K562 (cell line): ENCODE data around the gene PTPN7. TPM values are rescaled to one million over a fixed set of nuclear protein-coding genes. Genes with fewer than 3 reads are reported as not detected.

Experiments
- EGR1 ChIP-seq: fragments of 450-650 bp; conservative IDR thresholded peaks from 2 replicates; pipeline ENCODE4 v1.6.1; 2017; ENCODE audit warnings: mild to moderate bottlenecking
- ELF2 ChIP-seq: fragments of 250-450 bp; sonication (Bioruptor Pico); IDR thresholded peaks from 2 replicates; pipeline ENCODE4 v1.5.0; 2021; ENCODE audit warnings: mild to moderate bottlenecking
- FOXA1 ChIP-seq: fragments of 450-650 bp; IDR thresholded peaks from 2 replicates; pipeline ENCODE4 v1.6.1; 2016; ENCODE audit warnings: mild to moderate bottlenecking, borderline replicate concordance
- GABPB2 ChIP-seq: fragments of 250-450 bp; sonication (Bioruptor Pico); conservative IDR thresholded peaks from 2 replicates; pipeline ENCODE4 v1.5.1; 2021; ENCODE audit warnings: mild to moderate bottlenecking
- ILK ChIP-seq: fragments of 450-650 bp; IDR thresholded peaks from 2 replicates; pipeline ENCODE4 v1.6.1; 2016; ENCODE audit warnings: missing genetic modification characterization, low read depth, mild to moderate bottlenecking, missing compliant biosample characterization, moderate library complexity, borderline replicate concordance
- LARP7 ChIP-seq: fragments of 450-650 bp; IDR thresholded peaks from 2 replicates; pipeline ENCODE4 v1.6.1; 2016
- MEF2D ChIP-seq: conservative IDR thresholded peaks from 2 replicates; pipeline ENCODE4 v1.6.1; 2016; ENCODE audit warnings: low read depth, missing genetic modification characterization, missing compliant biosample characterization
- PHB ChIP-seq: fragments of 250-450 bp; sonication (Bioruptor Pico); IDR thresholded peaks from 2 replicates; pipeline ENCODE4 v1.5.0; 2021
- POLR2A ChIP-seq: fragments of 450-650 bp; conservative IDR thresholded peaks from 2 replicates; pipeline ENCODE4 v1.6.1; 2016
- POLR3G ChIP-seq: IDR thresholded peaks from 2 replicates; pipeline ENCODE4 v1.6.1; 2011; ENCODE audit not compliant: insufficient read length, insufficient replicate concordance; ENCODE audit errors: extremely low read depth
- PYGO2 ChIP-seq: fragments of 450-650 bp; IDR thresholded peaks from 2 replicates; pipeline ENCODE4 v1.6.1; 2016; ENCODE audit warnings: mild to moderate bottlenecking, missing genetic modification characterization, moderate library complexity, missing compliant biosample characterization
- SMAD1 ChIP-seq: fragments of 150-350 bp; IDR thresholded peaks from 2 replicates; pipeline ENCODE4 v1.6.1; 2014; ENCODE audit warnings: low read length, low read depth; ENCODE audit not compliant: partially characterized antibody
- TGIF2 ChIP-seq: sonication (generic); formaldehyde crosslinking; IDR thresholded peaks from 2 replicates; pipeline ENCODE4 v1.8.1; 2022; ENCODE audit warnings: mild to moderate bottlenecking, missing genetic modification reagents, moderate library complexity
- TSC22D4 ChIP-seq: fragments of 450-650 bp; IDR thresholded peaks from 2 replicates; pipeline ENCODE4 v1.6.1; 2016; ENCODE audit warnings: missing genetic modification characterization, missing biosample characterization, control low read depth
- XRCC4 ChIP-seq: IDR thresholded peaks from one replicate; pipeline ENCODE4 v1.6.1; 2011; ENCODE audit not compliant: insufficient read depth, insufficient read length; ENCODE audit errors: extremely low read depth
- XRCC5 ChIP-seq: fragments of 200-400 bp; formaldehyde crosslinking; IDR thresholded peaks from 2 replicates; pipeline ENCODE4 v1.6.1; 2017; ENCODE audit warnings: low read depth, mild to moderate bottlenecking, low read length
- ZNF274 ChIP-seq: IDR thresholded peaks from 2 replicates; pipeline ENCODE4 v1.6.1; 2011; ENCODE audit warnings: low read depth, mild to moderate bottlenecking, low read length, moderate library complexity, borderline replicate concordance
- ZNF282 ChIP-seq: sonication (generic); formaldehyde crosslinking; IDR thresholded peaks from 2 replicates; pipeline ENCODE4 v1.8.1; 2023; ENCODE audit warnings: missing genetic modification reagents
- polyA plus RNA-seq, 8 experiments: library from polyadenylated mRNA; depleted of rRNA in 4 of 8; stranded (reverse) in 5 of 8; unstranded in 3 of 8; fragments of >200 nt; fragmentation: Nextera tagmentation in 2 of 8; fragmentation: Illumina TruSeq in 1 of 8; extraction: Ambion mirVana in 2 of 8; extraction: Trizol in 1 of 8; gene quantifications; 2 replicates each; pipeline versions ENCODE4 v1.2.1 to v1.2.3, GENCODE V29; 2011 to 2014; ENCODE audit warnings: inconsistent platforms in 1 of 8, missing spikeins in 1 of 8
- total RNA-seq, 7 experiments: library from RNA; depleted of rRNA in 6 of 7; stranded (reverse); fragments of >200 nt in 6 of 7; fragmentation: Illumina TruSeq in 2 of 7; extraction: Trizol in 2 of 7; gene quantifications; 2 replicates each; pipeline versions ENCODE4 v1.2.1 to v1.2.3, GENCODE V29; 2011 to 2021; ENCODE audit warnings: low replicate concordance in 1 of 7
- TF ChIP-seq, protein P1 (sequence below): fragments of 450-650 bp; IDR thresholded peaks from 2 replicates; pipeline ENCODE4 v1.6.1; 2014; ENCODE audit warnings: low read depth, mild to moderate bottlenecking, moderate library complexity, borderline replicate concordance
- TF ChIP-seq, protein P2 (sequence below): sonication (generic); formaldehyde crosslinking; IDR thresholded peaks from 2 replicates; pipeline ENCODE4 v1.8.1; 2023; ENCODE audit warnings: missing genetic modification reagents, mild to moderate bottlenecking, borderline replicate concordance
- TF ChIP-seq, protein P3 (sequence below): fragments of 450-650 bp; IDR thresholded peaks from 2 replicates; pipeline ENCODE4 v1.6.1; 2018; ENCODE audit warnings: mild to moderate bottlenecking, low read depth; ENCODE audit not compliant: partially characterized antibody

The PTPN7 gene
- total and polyA plus RNA-seq, 9 of the 15 experiments (the other 6 are each of a cell fraction or from before 2014, with no cell fraction given): 18.7 to 144 (median 120) TPM

DNA sequence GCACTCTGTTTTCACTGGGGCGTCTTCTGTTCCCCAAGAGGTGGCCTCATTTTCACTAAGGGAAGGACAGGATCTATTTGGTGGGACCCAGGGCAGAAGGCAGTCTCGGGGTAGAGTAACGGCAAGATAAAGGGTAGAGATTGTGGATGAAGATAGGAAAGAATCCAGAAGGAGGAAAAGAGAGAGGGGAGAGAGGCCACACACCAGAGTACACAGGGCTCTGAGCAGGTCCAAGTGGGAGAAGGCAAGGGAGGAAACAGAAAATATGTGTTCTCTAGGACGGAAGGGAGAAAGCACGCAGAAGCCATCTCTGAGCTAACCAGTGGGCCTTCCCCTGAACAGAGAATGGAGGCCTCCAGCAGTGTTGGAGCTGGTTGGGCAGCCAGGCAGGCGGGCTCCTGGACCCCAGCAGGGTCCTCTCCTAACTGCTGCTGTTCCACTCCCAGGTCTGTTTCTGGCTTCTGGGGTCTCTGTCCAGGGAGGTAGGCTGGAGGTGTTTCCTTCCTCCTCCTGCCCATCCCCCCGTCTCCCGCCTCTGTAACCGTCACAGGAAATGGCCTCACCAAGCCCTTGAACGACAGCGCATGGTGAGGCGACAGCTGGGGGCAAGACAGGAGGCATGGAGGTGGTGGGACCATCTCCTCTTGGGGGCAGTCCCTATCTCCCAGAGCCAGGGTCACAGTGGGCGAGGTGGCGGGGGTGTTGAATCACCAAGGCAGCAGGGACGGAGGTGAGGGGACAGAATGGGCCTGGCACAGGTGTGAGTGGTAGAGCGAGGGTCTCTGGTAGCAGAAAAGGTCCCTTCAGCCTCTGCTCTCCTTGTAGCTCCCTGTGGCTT, 649 bp downstream of the PTPN7 start (continued):
- TF ChIP-seq, protein P1, sequence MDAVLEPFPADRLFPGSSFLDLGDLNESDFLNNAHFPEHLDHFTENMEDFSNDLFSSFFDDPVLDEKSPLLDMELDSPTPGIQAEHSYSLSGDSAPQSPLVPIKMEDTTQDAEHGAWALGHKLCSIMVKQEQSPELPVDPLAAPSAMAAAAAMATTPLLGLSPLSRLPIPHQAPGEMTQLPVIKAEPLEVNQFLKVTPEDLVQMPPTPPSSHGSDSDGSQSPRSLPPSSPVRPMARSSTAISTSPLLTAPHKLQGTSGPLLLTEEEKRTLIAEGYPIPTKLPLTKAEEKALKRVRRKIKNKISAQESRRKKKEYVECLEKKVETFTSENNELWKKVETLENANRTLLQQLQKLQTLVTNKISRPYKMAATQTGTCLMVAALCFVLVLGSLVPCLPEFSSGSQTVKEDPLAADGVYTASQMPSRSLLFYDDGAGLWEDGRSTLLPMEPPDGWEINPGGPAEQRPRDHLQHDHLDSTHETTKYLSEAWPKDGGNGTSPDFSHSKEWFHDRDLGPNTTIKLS: peak; percentile 58
- TF ChIP-seq EGR1 (no peak), ELF2 (peak; percentile 81), GABPB2 (CRISPR knock-in tag) (no peak; the same call in 1 of the 2 replicates), ZNF274 (no peak), PYGO2 (tag) (peak; percentile 11; the same call in 1 of the 2 replicates), POLR2A (peak; percentile 84), XRCC4 (no peak), TSC22D4 (no peak), FOXA1 (no peak), MEF2D (no peak; the same call in none of the 2 replicates), POLR3G (no peak), ILK (tag) (0 out of 2 replicates have a peak, but pooled peaks have one; percentile 20), SMAD1 (peak; percentile 8), TGIF2 (CRISPR knock-in tag) (no peak; the same call in 1 of the 2 replicates), PHB (CRISPR knock-in tag) (peak; percentile 89; the same call in 1 of the 2 replicates), LARP7 (peak; percentile 94; the same call in 1 of the 2 replicates), ZNF282 (CRISPR knock-in tag) (no peak), XRCC5 (no peak; the same call in 1 of the 2 replicates)
- TF ChIP-seq, protein P2, sequence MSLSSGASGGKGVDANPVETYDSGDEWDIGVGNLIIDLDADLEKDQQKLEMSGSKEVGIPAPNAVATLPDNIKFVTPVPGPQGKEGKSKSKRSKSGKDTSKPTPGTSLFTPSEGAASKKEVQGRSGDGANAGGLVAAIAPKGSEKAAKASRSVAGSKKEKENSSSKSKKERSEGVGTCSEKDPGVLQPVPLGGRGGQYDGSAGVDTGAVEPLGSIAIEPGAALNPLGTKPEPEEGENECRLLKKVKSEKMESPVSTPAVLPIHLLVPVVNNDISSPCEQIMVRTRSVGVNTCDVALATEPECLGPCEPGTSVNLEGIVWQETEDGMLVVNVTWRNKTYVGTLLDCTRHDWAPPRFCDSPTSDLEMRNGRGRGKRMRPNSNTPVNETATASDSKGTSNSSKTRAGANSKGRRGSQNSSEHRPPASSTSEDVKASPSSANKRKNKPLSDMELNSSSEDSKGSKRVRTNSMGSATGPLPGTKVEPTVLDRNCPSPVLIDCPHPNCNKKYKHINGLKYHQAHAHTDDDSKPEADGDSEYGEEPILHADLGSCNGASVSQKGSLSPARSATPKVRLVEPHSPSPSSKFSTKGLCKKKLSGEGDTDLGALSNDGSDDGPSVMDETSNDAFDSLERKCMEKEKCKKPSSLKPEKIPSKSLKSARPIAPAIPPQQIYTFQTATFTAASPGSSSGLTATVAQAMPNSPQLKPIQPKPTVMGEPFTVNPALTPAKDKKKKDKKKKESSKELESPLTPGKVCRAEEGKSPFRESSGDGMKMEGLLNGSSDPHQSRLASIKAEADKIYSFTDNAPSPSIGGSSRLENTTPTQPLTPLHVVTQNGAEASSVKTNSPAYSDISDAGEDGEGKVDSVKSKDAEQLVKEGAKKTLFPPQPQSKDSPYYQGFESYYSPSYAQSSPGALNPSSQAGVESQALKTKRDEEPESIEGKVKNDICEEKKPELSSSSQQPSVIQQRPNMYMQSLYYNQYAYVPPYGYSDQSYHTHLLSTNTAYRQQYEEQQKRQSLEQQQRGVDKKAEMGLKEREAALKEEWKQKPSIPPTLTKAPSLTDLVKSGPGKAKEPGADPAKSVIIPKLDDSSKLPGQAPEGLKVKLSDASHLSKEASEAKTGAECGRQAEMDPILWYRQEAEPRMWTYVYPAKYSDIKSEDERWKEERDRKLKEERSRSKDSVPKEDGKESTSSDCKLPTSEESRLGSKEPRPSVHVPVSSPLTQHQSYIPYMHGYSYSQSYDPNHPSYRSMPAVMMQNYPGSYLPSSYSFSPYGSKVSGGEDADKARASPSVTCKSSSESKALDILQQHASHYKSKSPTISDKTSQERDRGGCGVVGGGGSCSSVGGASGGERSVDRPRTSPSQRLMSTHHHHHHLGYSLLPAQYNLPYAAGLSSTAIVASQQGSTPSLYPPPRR (CRISPR knock-in tag): no peak
- TF ChIP-seq, protein P3, sequence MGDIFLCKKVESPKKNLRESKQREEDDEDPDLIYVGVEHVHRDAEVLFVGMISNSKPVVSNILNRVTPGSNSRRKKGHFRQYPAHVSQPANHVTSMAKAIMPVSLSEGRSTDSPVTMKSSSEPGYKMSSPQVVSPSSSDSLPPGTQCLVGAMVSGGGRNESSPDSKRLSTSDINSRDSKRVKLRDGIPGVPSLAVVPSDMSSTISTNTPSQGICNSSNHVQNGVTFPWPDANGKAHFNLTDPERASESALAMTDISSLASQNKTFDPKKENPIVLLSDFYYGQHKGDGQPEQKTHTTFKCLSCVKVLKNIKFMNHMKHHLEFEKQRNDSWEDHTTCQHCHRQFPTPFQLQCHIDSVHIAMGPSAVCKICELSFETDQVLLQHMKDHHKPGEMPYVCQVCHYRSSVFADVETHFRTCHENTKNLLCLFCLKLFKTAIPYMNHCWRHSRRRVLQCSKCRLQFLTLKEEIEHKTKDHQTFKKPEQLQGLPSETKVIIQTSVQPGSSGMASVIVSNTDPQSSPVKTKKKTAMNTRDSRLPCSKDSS: peak; percentile 51
